ENCODE results near the gene ARID5B. TPM values are rescaled to one million over a fixed set of nuclear protein-coding genes. Genes with fewer than 3 reads are reported as not detected.

ARID5B gene
- polyA plus RNA-seq, 1 donor from 2014 or later, result 2.1 TPM

GRCh38 chr10:61949687-61950086 is 48.2 kb downstream of the ARID5B start:
- Histone ChIP-seq H3K9me3 (ENCODE audit: low read length) (no peaks in the 10 kb centered on the region), H3K4me3 (ENCODE audit: low read length) (no peak overlapping the region), H3K36me3 (ENCODE audit: insufficient read depth, low read length) (no peaks in the 10 kb centered on the region), H2AFZ (ENCODE audit: low read depth, low read length) (no peak overlapping the region), H3K27me3 (ENCODE audit: insufficient read depth, low read depth, low read length) (no peaks in the 10 kb centered on the region), H3K27ac (ENCODE audit: low read length) (no peak overlapping the region), H3F3A (ENCODE audit: insufficient read depth, low read length, poor library complexity, severe bottlenecking) (no peaks in the 10 kb centered on the region), H3K4me2 (ENCODE audit: low read length) (no peak overlapping the region), H3K9ac (ENCODE audit: low read length) (no peak overlapping the region), H3K79me2 (replicated peaks; ENCODE audit: insufficient read depth, low read length) (no peaks in the 10 kb centered on the region), H4K20me1 (ENCODE audit: insufficient read depth) (no peaks in the 10 kb centered on the region), H3K9me2 (ENCODE audit: insufficient read depth, low read length) (no peaks in the 10 kb centered on the region)
- no peak for TF ChIP-seq CTCF (IDR thresholded peaks at IDR 0.05; ENCODE audit: poor library complexity, severe bottlenecking)
- no peak for TF ChIP-seq TAF1 (IDR thresholded peaks at IDR 0.05; ENCODE audit: low read depth)
- TF ChIP-seq RAD21 (conservative IDR thresholded peaks at IDR 0.05), result no peak
- TF ChIP-seq REST (IDR thresholded peaks at IDR 0.05; ENCODE audit: borderline replicate concordance), result no peak
- no peak for TF ChIP-seq MXI1 (conservative IDR thresholded peaks at IDR 0.05; ENCODE audit: poor library complexity, severe bottlenecking)

GRCh38 chr10:61950449-61951143 is 49.1 kb downstream of the ARID5B start:
- H3K4me2 ChIP-seq (ENCODE audit: low read length), result no peak overlapping the region
- no peaks in the 10 kb centered on the region for H4K20me1 ChIP-seq (ENCODE audit: insufficient read depth)
- H3F3A ChIP-seq (ENCODE audit: insufficient read depth, low read length, poor library complexity, severe bottlenecking), result no peaks in the 10 kb centered on the region
- H3K9ac ChIP-seq (ENCODE audit: low read length), result no peak overlapping the region
- H3K27me3 ChIP-seq (ENCODE audit: insufficient read depth, low read depth, low read length), result no peaks in the 10 kb centered on the region
- no peak overlapping the region for H3K4me3 ChIP-seq (ENCODE audit: low read length)
- H3K79me2 ChIP-seq (replicated peaks; ENCODE audit: insufficient read depth, low read length), result no peaks in the 10 kb centered on the region
- H2AFZ ChIP-seq (ENCODE audit: low read depth, low read length), result no peak overlapping the region
- no peak for TF ChIP-seq RAD21 (conservative IDR thresholded peaks at IDR 0.05)
- no peak for TF ChIP-seq EZH2 (IDR thresholded peaks at IDR 0.05; ENCODE audit: borderline replicate concordance, insufficient read depth, low read length, poor library complexity, severe bottlenecking)
- TF ChIP-seq TAF1 (IDR thresholded peaks at IDR 0.05; ENCODE audit: low read depth), result no peak
- no peak for TF ChIP-seq SMC3 (conservative IDR thresholded peaks at IDR 0.05; ENCODE audit: poor library complexity)
- no peak for TF ChIP-seq MXI1 (conservative IDR thresholded peaks at IDR 0.05; ENCODE audit: poor library complexity, severe bottlenecking)
- TF ChIP-seq CTCF (IDR thresholded peaks at IDR 0.05; ENCODE audit: poor library complexity, severe bottlenecking), result no peak
- no peak for TF ChIP-seq EP300 (conservative IDR thresholded peaks at IDR 0.05; ENCODE audit: poor library complexity, severe bottlenecking)
- no peak for TF ChIP-seq REST (IDR thresholded peaks at IDR 0.05; ENCODE audit: borderline replicate concordance)
- no peak for TF ChIP-seq POLR2AphosphoS5 (IDR thresholded peaks at IDR 0.05)
- no peaks in the 10 kb centered on the region for H3K9me3 ChIP-seq (ENCODE audit: low read length)
- H3K27ac ChIP-seq (ENCODE audit: low read length), result no peak overlapping the region
- no peaks in the 10 kb centered on the region for H3K9me2 ChIP-seq (ENCODE audit: insufficient read depth, low read length)
- no peaks in the 10 kb centered on the region for H3K36me3 ChIP-seq (ENCODE audit: insufficient read depth, low read length)

Data from neural cell (in vitro differentiated cells).